T-cell (primary cell): Measurements from ENCODE around the gene RAP1GAP2. TPM values are rescaled to one million over a fixed set of nuclear protein-coding genes. Genes with fewer than 3 reads are reported as not detected.

ENCODE experiments used
- ATAC-seq, 4 experiments: fragments of 200-7000 bp in 3 of 4; fragments of 150-1000 bp in 1 of 4; cut with Tn5 transposase; replicated peaks in 1 of 4; 1 replicate in 3 of 4; 2 replicates in 1 of 4; pipeline ENCODE4 v1.10.0; 2021; ENCODE audit warnings: moderate library complexity in 3 of 4, mild to moderate bottlenecking in 2 of 4, moderate number of reproducible peaks in 1 of 4
- CTCF ChIA-PET, 2 donors: fragments of 300-600 bp; sonication (Branson Sonifier 250); formaldehyde crosslinking; loops; one replicate each; lab custom pipeline; 2022; ENCODE audit warnings: antibody characterized with exemption in 2 of 2; lab: Charles Lee
- POLR2A ChIA-PET, 2 donors: fragments of 300-600 bp; sonication (Branson Sonifier 250); formaldehyde crosslinking; loops; one replicate each; lab custom pipeline; 2022; ENCODE audit warnings: antibody characterized with exemption in 2 of 2; lab: Charles Lee
- DNase-seq, 35 experiments: peaks; one replicate each; pipeline versions ENCODE4 v3.0.0 to v3.0.0-alpha.2; 2013 to 2023
- H3K27ac ChIP-seq: one replicate; pipeline ENCODE4 v1.5.1; 2013; ENCODE audit warnings: low read length
- H3K27me3 ChIP-seq, 2 experiments: replicated peaks in 1 of 2; 1 replicate in 1 of 2; 2 replicates in 1 of 2; pipeline versions ENCODE4 v1.6.1 to v1.7.0; 2013; ENCODE audit warnings: low read length in 1 of 2, mixed read lengths in 1 of 2; ENCODE audit not compliant: control insufficient read depth in 2 of 2, insufficient read depth in 2 of 2; ENCODE audit errors: extremely low read depth in 1 of 2
- H3K36me3 ChIP-seq, 2 donors: 1 replicate in 1 of 2; 2 replicates in 1 of 2; pipeline versions ENCODE4 v1.6.1 to v1.7.0; 2013; ENCODE audit warnings: low read length in 1 of 2; ENCODE audit not compliant: control insufficient read depth in 2 of 2, insufficient read depth in 1 of 2; ENCODE audit errors: extremely low read depth in 1 of 2
- H3K4me1 ChIP-seq, 2 experiments: 1 replicate in 1 of 2; 2 replicates in 1 of 2; pipeline versions ENCODE4 v1.6.1 to v1.7.0; 2013; ENCODE audit warnings: low read length in 2 of 2, mixed read lengths in 1 of 2; ENCODE audit not compliant: insufficient read depth in 2 of 2, control insufficient read depth in 1 of 2; ENCODE audit errors: extremely low read depth in 1 of 2
- H3K4me3 ChIP-seq, 2 donors: 1 replicate in 1 of 2; 2 replicates in 1 of 2; pipeline versions ENCODE4 v1.5.1 to v1.7.0; 2013; ENCODE audit warnings: mild to moderate bottlenecking in 2 of 2, low read length in 1 of 2, moderate library complexity in 1 of 2; ENCODE audit not compliant: control insufficient read depth in 1 of 2; ENCODE audit errors: extremely low read depth in 1 of 2
- H3K9me3 ChIP-seq: 2 replicates; pipeline ENCODE4 v1.7.0; 2013
- H3K27ac Mint-ChIP-seq, 2 donors: one replicate each; pipeline ENCODE4 v1.8.0; 2020 to 2021; ENCODE audit warnings: mild to moderate bottlenecking in 2 of 2, mixed read lengths in 2 of 2
- H3K27me3 Mint-ChIP-seq, 2 donors: one replicate each; pipeline ENCODE4 v1.8.0; 2021 to 2022; ENCODE audit warnings: mixed read lengths in 2 of 2
- H3K36me3 Mint-ChIP-seq: one replicate; pipeline ENCODE4 v1.8.0; 2021; ENCODE audit warnings: mixed read lengths
- H3K4me1 Mint-ChIP-seq, 3 donors: one replicate each; pipeline ENCODE4 v1.8.0; 2020 to 2022; ENCODE audit warnings: mixed read lengths in 3 of 3, mild to moderate bottlenecking in 1 of 3
- H3K4me3 Mint-ChIP-seq, 3 donors: one replicate each; pipeline ENCODE4 v1.8.0; 2020 to 2022; ENCODE audit warnings: mild to moderate bottlenecking in 3 of 3, mixed read lengths in 3 of 3, moderate library complexity in 3 of 3
- H3K9me3 Mint-ChIP-seq, 3 donors: one replicate each; pipeline ENCODE4 v1.8.0; 2020 to 2022; ENCODE audit warnings: mixed read lengths in 3 of 3
- WGBS: methylation state at CpG from one replicate; pipeline ENCODE4 v1.1.5; 2013; ENCODE audit warnings: missing lambda C conversion rate; ENCODE audit not compliant: insufficient coverage; 5-methylcytosine and 5-hydroxymethylcytosine counted together
- total RNA-seq, 35 experiments: library from RNA in 6 of 35; stranded (reverse) in 6 of 35; fragments of 120-200 nt in 1 of 35; gene quantifications; one replicate each; pipeline versions ENCODE4 v1.2.1 to v1.2.4 and lab custom pipeline; 2013 to 2026

RAP1GAP2 gene
- total RNA-seq, 5 donors from 2014 or later (not counting 1 experiment from before 2014, with no cell fraction given): 8.0 to 77.7 (median 13.3) TPM

DNA sequence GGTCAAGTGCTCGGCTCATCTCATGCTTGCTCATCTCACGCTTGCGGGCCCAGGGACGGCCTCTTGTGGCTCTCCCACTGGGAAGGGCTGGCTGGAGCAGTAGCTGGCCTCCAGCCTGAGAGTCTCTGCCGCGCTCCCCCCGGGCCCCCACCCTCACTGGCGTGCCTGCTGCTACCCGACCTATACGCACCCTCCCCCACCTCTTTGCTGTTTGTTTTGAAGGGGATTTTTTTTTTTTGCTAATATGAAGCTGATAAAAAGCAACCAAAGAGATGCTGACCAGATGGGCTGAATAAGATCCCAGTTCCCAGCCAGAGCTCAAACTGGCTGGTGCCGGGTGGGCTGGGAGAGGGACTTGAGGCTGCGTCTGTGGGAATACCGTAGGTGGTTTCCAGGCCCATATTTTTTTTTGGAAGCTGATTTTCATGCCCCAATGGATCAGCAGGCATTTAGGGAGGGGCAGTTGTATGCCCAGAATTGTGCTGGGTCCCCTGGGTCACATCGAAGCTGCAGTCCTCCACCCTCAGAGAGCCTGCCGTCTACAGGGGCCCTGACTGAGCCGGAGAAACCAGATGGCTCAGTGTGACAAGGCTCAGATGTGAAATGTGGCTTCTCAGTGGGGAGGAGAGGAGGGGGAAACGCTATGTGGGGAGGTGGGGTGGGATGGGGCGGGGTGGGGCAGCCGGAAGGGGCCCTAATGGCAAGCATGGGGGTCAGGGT is 115.0 kb downstream of the RAP1GAP2 start:
- CTCF ChIA-PET: interaction anchor here (0.6 to 0.7 kb wide), 2 partner anchors 42 to 125 kb away, joined by 3 to 5 read pairs; no protein-coding TSS in a partner anchor

DNA sequence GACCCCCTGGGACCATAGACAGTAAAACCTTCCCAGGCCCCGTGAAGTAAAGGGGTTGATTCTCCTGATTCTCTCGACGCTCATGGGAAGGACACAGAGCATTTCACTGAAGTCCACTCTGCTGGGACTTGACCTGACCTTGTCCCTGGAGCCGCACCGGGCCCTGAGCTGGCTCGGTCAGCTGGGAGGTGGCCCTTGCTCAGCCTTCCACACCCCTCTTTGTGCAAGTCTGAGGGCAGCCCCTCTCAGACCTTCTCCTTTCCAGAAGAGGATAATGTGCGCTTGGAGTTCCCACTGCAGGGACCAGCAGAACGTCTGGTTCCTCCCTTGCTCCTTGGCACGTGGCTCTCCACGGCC is 115.5 kb downstream of the RAP1GAP2 start:
- H3K27ac ChIP-seq: no peak overlapping the region
- no peak overlapping the region for H3K4me3 ChIP-seq
- no peaks in the 10 kb centered on the region for H3K27me3 ChIP-seq
- Mint-ChIP-seq H3K9me3 (no peaks in the 10 kb centered on the region), H3K4me3 (no peak overlapping the region), H3K27ac (no peak overlapping the region), H3K4me1 (peaks cover 11 to 19% (median 15%) of the 10 kb centered on the region in 3 donors), H3K36me3 (peaks cover 46% of the 10 kb centered on the region), H3K27me3 (no peaks in the 10 kb centered on the region)
- ChIA-PET POLR2A (no interaction called here), CTCF (interaction anchor here in 1 of 2 donors (0.6 kb wide), 1 partner anchor 125 kb away, joined by 3 read pairs; no protein-coding TSS in a partner anchor)
- ATAC-seq: no peak
- 95% methylated on average over 6 of the region's 10 CpGs for WGBS
- no peaks in the 10 kb centered on the region for H3K9me3 ChIP-seq
- peaks cover 0 to 31% of the 10 kb centered on the region in 2 donors for H3K36me3 ChIP-seq
- no peak for DNase-seq
- H3K4me1 ChIP-seq: peaks cover 0 to 22% of the 10 kb centered on the region in 2 experiments

More for the DNA sequence above, 115.0 kb downstream of the RAP1GAP2 start:
- POLR2A ChIA-PET: no interaction called here
- peaks cover 0 to 24% of the 10 kb centered on the region in 2 experiments for H3K4me1 ChIP-seq
- H3K36me3 ChIP-seq: peaks cover 3 to 35% of the 10 kb centered on the region in 2 donors
- ATAC-seq (no peak), DNase-seq (no peak)
- 88% methylated on average over 8 of the region's 19 CpGs for WGBS
- Mint-ChIP-seq H3K9me3 (no peaks in the 10 kb centered on the region), H3K4me1 (peaks cover 11 to 19% (median 15%) of the 10 kb centered on the region in 3 donors), H3K27ac (no peak overlapping the region), H3K27me3 (no peaks in the 10 kb centered on the region), H3K4me3 (no peak overlapping the region), H3K36me3 (peaks cover 45% of the 10 kb centered on the region)
- H3K4me3 ChIP-seq: no peak overlapping the region
- no peaks in the 10 kb centered on the region for H3K9me3 ChIP-seq
- H3K27ac ChIP-seq: no peak overlapping the region
- H3K27me3 ChIP-seq: no peaks in the 10 kb centered on the region

DNA sequence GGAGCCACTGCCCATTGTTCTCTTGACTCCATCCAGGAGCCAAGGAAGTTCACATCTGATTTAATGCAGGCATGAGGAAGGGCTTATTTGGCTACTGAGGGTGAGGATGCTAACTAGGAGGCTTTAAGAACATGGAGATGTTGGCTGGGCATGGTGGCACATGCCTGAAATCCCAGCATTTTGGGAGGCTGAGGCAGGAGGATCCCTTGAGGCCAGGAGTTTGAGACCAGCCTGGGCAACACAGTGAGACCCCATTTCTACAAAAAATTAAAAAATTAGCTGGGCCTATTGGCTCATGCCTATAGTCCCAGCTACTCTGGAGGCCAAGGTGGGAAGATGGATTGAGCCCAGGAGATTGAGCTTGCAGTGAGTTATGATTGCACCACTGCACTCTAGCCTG is 116.5 kb downstream of the RAP1GAP2 start:
- no peak overlapping the region for H3K4me3 ChIP-seq
- DNase-seq (no peak), ATAC-seq (no peak)
- no peaks in the 10 kb centered on the region for H3K27me3 ChIP-seq
- CTCF ChIA-PET: no interaction called here
- peaks cover 0 to 22% of the 10 kb centered on the region in 2 donors for H3K36me3 ChIP-seq
- peaks cover 11 to 19% (median 15%) of the 10 kb centered on the region in 3 donors for H3K4me1 Mint-ChIP-seq
- H3K4me3 Mint-ChIP-seq: no peak overlapping the region
- POLR2A ChIA-PET: no interaction called here
- H3K9me3 ChIP-seq: no peaks in the 10 kb centered on the region
- no peak overlapping the region for H3K27ac Mint-ChIP-seq
- peaks cover 0 to 22% of the 10 kb centered on the region in 2 experiments for H3K4me1 ChIP-seq
- no peaks in the 10 kb centered on the region for H3K27me3 Mint-ChIP-seq
- H3K9me3 Mint-ChIP-seq: no peaks in the 10 kb centered on the region
- no peak overlapping the region for H3K27ac ChIP-seq
- peaks cover 38% of the 10 kb centered on the region for H3K36me3 Mint-ChIP-seq

DNA sequence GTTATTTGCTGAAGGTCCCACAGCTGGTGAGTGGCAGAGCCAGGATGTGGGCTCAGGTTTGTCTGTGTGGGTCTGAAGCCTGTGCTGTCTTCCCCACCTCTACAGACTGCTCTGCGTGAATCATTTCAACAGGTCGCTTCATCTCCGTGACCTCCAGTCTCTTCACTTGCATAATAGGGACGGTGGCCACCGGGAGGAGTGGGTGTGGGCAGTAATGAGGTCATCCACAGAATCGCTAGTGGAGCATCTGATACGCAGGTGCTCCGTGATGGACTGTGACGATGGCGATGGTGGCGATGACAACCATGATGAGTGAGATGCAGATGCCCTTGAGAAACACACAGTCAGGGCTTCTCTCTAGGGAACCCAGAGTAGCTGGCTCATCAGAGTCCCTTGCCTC is 120.2 kb downstream of the RAP1GAP2 start:
- Mint-ChIP-seq H3K9me3 (no peaks in the 10 kb centered on the region), H3K36me3 (peaks cover 24% of the 10 kb centered on the region), H3K27me3 (no peaks in the 10 kb centered on the region), H3K4me1 (peaks cover 0 to 2% (median 2%) of the 10 kb centered on the region in 3 donors), H3K27ac (no peak overlapping the region), H3K4me3 (no peak overlapping the region)
- Histone ChIP-seq H3K4me3 (no peak overlapping the region), H3K9me3 (no peaks in the 10 kb centered on the region), H3K4me1 (no peaks in the 10 kb centered on the region), H3K27me3 (no peaks in the 10 kb centered on the region), H3K27ac (no peak overlapping the region), H3K36me3 (peaks cover 0 to 20% of the 10 kb centered on the region in 2 donors)
- WGBS: 91% methylated on average over 8 of the region's 11 CpGs
- DNase-seq (no peak), ATAC-seq (no peak)
- CTCF ChIA-PET: no interaction called here
- POLR2A ChIA-PET: no interaction called here

DNA sequence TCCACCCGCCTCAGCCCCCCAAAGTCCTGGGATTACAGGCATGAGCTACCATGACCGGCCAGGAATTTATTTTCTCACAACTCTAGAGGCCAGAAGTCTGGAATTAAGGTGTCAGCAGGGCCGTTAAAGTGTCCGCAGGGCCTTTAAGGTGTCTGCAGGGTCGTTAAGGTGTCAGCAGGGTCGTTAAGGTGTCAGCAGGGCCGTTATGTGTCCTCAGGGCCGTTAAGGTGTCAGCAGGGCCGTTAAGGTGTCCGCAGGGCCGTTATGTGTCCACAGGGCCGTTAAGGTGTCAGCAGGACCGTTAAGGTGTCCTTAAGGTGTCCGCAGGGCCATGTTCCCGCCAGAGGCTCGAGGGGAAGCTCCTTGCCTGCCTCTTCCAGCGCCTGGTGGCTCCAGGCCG is 125.2 kb downstream of the RAP1GAP2 start:
- H3K4me3 Mint-ChIP-seq: no peak overlapping the region
- H3K27ac Mint-ChIP-seq: no peak overlapping the region
- ChIA-PET CTCF (no interaction called here), POLR2A (no interaction called here)
- no peaks in the 10 kb centered on the region for H3K9me3 Mint-ChIP-seq
- Histone ChIP-seq H3K27me3 (no peaks in the 10 kb centered on the region), H3K9me3 (no peaks in the 10 kb centered on the region), H3K4me1 (peaks cover 0 to 3% of the 10 kb centered on the region in 2 experiments), H3K27ac (no peak overlapping the region), H3K36me3 (peaks cover 0 to 9% of the 10 kb centered on the region in 2 donors), H3K4me3 (no peak overlapping the region)
- 83% methylated on average over 16 of the region's 18 CpGs for WGBS
- no peaks in the 10 kb centered on the region for H3K27me3 Mint-ChIP-seq
- no peak for DNase-seq
- no peak for ATAC-seq
- H3K4me1 Mint-ChIP-seq: peaks cover 0 to 5% (median 0%) of the 10 kb centered on the region in 3 donors
- H3K36me3 Mint-ChIP-seq: peaks cover 15% of the 10 kb centered on the region

DNA sequence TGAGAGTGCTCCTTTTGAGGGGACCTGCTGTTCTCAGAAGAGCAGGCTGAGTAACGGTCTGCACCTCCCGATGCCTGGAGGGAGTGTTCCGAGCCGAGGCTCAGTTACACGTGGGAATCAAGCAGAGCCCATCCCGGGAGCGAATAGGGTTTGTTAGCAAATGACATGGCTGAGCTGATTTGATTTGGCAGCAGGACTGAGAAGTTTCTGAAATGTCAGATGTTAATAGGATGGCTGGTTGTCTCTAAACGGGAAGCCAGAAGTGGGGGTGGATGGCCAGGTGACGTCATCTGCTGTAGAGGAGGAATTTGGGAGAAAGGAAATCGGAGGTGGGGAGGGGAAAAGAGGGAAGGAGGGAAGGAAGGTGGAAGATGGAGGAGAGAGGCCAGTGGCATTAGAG is 128.0 kb downstream of the RAP1GAP2 start:
- WGBS: 91% methylated on average over 10 of the region's 10 CpGs
- Mint-ChIP-seq H3K9me3 (no peaks in the 10 kb centered on the region), H3K4me1 (peaks cover 0 to 8% (median 0%) of the 10 kb centered on the region in 3 donors), H3K4me3 (no peak overlapping the region), H3K27ac (no peak overlapping the region), H3K27me3 (no peaks in the 10 kb centered on the region), H3K36me3 (peaks cover 25% of the 10 kb centered on the region)
- ChIA-PET POLR2A (no interaction called here), CTCF (no interaction called here)
- no peak overlapping the region for H3K4me3 ChIP-seq
- no peak overlapping the region for H3K27ac ChIP-seq
- peaks cover 0 to 7% of the 10 kb centered on the region in 2 donors for H3K36me3 ChIP-seq
- DNase-seq: no peak
- no peaks in the 10 kb centered on the region for H3K9me3 ChIP-seq
- peaks cover 0 to 6% of the 10 kb centered on the region in 2 experiments for H3K4me1 ChIP-seq
- no peaks in the 10 kb centered on the region for H3K27me3 ChIP-seq
- ATAC-seq: no peak
